Liver (tissue), 9 donors: ENCODE results near the gene MTMR8. TPM values are rescaled to one million over a fixed set of nuclear protein-coding genes. Genes with fewer than 3 reads are reported as not detected.

Experiments used
- DNase-seq: peaks from one replicate; pipeline ENCODE4 v3.0.0-alpha.2; 2017; ENCODE audit warnings: low spot score
- H3K27ac ChIP-seq, 2 donors: one replicate each; pipeline ENCODE4 v1.7.0; 2013; ENCODE audit warnings: inconsistent platforms in 2 of 2, low read length in 2 of 2, control low read depth in 1 of 2, low read depth in 1 of 2, mild to moderate bottlenecking in 1 of 2
- H3K27me3 ChIP-seq, 4 donors: one replicate each; pipeline versions ENCODE4 v1.6.1 to v1.7.0; 2013; ENCODE audit warnings: low read length in 3 of 4, inconsistent platforms in 1 of 4, mild to moderate bottlenecking in 1 of 4, moderate library complexity in 1 of 4; ENCODE audit not compliant: control insufficient read depth in 4 of 4, insufficient read depth in 4 of 4
- H3K36me3 ChIP-seq, 4 donors: one replicate each; pipeline versions ENCODE4 v1.6.1 to v1.7.0; 2013; ENCODE audit warnings: low read length in 3 of 4, mild to moderate bottlenecking in 3 of 4, low read depth in 1 of 4, moderate library complexity in 1 of 4; ENCODE audit not compliant: control insufficient read depth in 4 of 4, insufficient read depth in 3 of 4
- H3K4me1 ChIP-seq, 4 donors: one replicate each; pipeline versions ENCODE4 v1.6.1 to v1.7.0; 2013; ENCODE audit warnings: low read length in 3 of 4, mild to moderate bottlenecking in 3 of 4, moderate library complexity in 1 of 4; ENCODE audit not compliant: control insufficient read depth in 4 of 4, insufficient read depth in 4 of 4
- H3K4me3 ChIP-seq, 3 donors: one replicate each; pipeline versions ENCODE4 v1.6.1 to v1.7.0; 2013; ENCODE audit warnings: low read length in 3 of 3, control low read depth in 1 of 3, low read depth in 1 of 3, mild to moderate bottlenecking in 1 of 3
- H3K9ac ChIP-seq, 2 donors: one replicate each; pipeline ENCODE4 v1.7.0; 2013; ENCODE audit warnings: low read length in 2 of 2, mild to moderate bottlenecking in 2 of 2, moderate library complexity in 2 of 2, control low read depth in 1 of 2, low read depth in 1 of 2
- H3K9me3 ChIP-seq, 4 donors: one replicate each; pipeline versions ENCODE4 v1.6.1 to v1.7.0; 2013; ENCODE audit warnings: low read length in 3 of 4; ENCODE audit not compliant: control insufficient read depth in 4 of 4
- ATF3 ChIP-seq: IDR thresholded peaks from 2 replicates; pipeline ENCODE4 v1.6.1; 2016; ENCODE audit warnings: antibody characterized with exemption
- EGR1 ChIP-seq, 2 donors: IDR thresholded peaks; 2 replicates each; pipeline ENCODE4 v1.6.1; 2016 to 2018; ENCODE audit warnings: antibody characterized with exemption in 2 of 2, low read depth in 2 of 2
- FOXA1 ChIP-seq: IDR thresholded peaks from 2 replicates; pipeline ENCODE4 v1.6.1; 2016; ENCODE audit warnings: antibody characterized with exemption
- FOXA2 ChIP-seq: IDR thresholded peaks from 2 replicates; pipeline ENCODE4 v1.6.1; 2016; ENCODE audit warnings: antibody characterized with exemption
- GABPA ChIP-seq, 2 donors: IDR thresholded peaks in 1 of 2; conservative IDR thresholded peaks in 1 of 2; 2 replicates each; pipeline ENCODE4 v1.6.1; 2016; ENCODE audit warnings: antibody characterized with exemption in 2 of 2, mild to moderate bottlenecking in 1 of 2, moderate library complexity in 1 of 2
- HNF4A ChIP-seq, 2 donors: conservative IDR thresholded peaks; 2 replicates each; pipeline ENCODE4 v1.6.1; 2016; ENCODE audit warnings: antibody characterized with exemption in 2 of 2, mild to moderate bottlenecking in 2 of 2
- JUND ChIP-seq, 2 donors: IDR thresholded peaks; 2 replicates each; pipeline ENCODE4 v1.6.1; 2016; ENCODE audit warnings: antibody characterized with exemption in 2 of 2
- MAX ChIP-seq: IDR thresholded peaks from 2 replicates; pipeline ENCODE4 v1.6.1; 2016; ENCODE audit warnings: antibody characterized with exemption
- RAD21 ChIP-seq, 2 donors: IDR thresholded peaks; 2 replicates each; pipeline ENCODE4 v1.6.1; 2016; ENCODE audit warnings: antibody characterized with exemption in 2 of 2, mild to moderate bottlenecking in 2 of 2
- REST ChIP-seq: IDR thresholded peaks from 2 replicates; pipeline ENCODE4 v1.6.1; 2016; ENCODE audit warnings: antibody characterized with exemption, mild to moderate bottlenecking
- RXRA ChIP-seq, 2 donors: IDR thresholded peaks; 2 replicates each; pipeline ENCODE4 v1.6.1; 2017 to 2018; ENCODE audit warnings: antibody characterized with exemption in 2 of 2, mild to moderate bottlenecking in 1 of 2
- SP1 ChIP-seq: IDR thresholded peaks from 2 replicates; pipeline ENCODE4 v1.6.1; 2018; ENCODE audit warnings: antibody characterized with exemption, mild to moderate bottlenecking
- TAF1 ChIP-seq: conservative IDR thresholded peaks from 2 replicates; pipeline ENCODE4 v1.6.1; 2016; ENCODE audit warnings: antibody characterized with exemption, mild to moderate bottlenecking
- YY1 ChIP-seq: IDR thresholded peaks from 2 replicates; pipeline ENCODE4 v1.6.1; 2016; ENCODE audit warnings: antibody characterized with exemption, mild to moderate bottlenecking
- ZBTB33 ChIP-seq: IDR thresholded peaks from 2 replicates; pipeline ENCODE4 v1.6.1; 2016; ENCODE audit warnings: antibody characterized with exemption
- WGBS: extraction: QIAGEN DNeasy Blood & Tissue Kit; methylation state at CpG from one replicate; pipeline ENCODE4 v1.1.7; 2013; 5-methylcytosine and 5-hydroxymethylcytosine counted together
- polyA plus RNA-seq, 2 donors: library from polyadenylated mRNA; stranded (reverse) in 1 of 2; unstranded in 1 of 2; fragments of 200-250 nt in 1 of 2; fragments of >200 nt in 1 of 2; fragmentation: Nextera tagmentation in 1 of 2; extraction: Ambion mirVana in 1 of 2; gene quantifications; one replicate each; pipeline versions ENCODE4 v1.2.1 to v1.2.3, GENCODE V29; 2013 to 2015
- total RNA-seq, 2 donors: library from RNA; depleted of rRNA; stranded (reverse); fragments of >200 nt; gene quantifications; one replicate each; pipeline ENCODE4 v1.2.3, GENCODE V29; 2014
- donor health status: healthy.
- donor health status: healthy.
- donor health status: healthy.
- donor health status: healthy.
- donor health status: healthy.

Gene MTMR8
- total RNA-seq, result 1 to 10 TPM; 1.1 to 1.3 TPM
- polyA plus RNA-seq, result under 1 TPM; 0.15 to 0.28 TPM

GRCh38 chrX:64394874-64395567 lies at the start of gene MTMR8:
Gene MTMR8, minus strand, starts transcription at chrX:64395452. Its CDS starts 89 bp downstream, at chrX:64395363.
- peak within 1 kb of the TSS; percentile 60 to 83 (median 76) for H3K4me3 ChIP-seq
- H3K9me3 ChIP-seq, result no peaks in the 10 kb centered on the region
- H3K9ac ChIP-seq, result no peak within 1 kb of the TSS
- H3K4me1 ChIP-seq, result peaks cover 0 to 7% (median 0%) of the 10 kb centered on the region in 4 donors
- H3K36me3 ChIP-seq, result no peaks in the 10 kb centered on the region
- no peaks in the 10 kb centered on the region for H3K27me3 ChIP-seq
- TF ChIP-seq HNF4A (conservative IDR thresholded peaks at IDR 0.05) (no peak), FOXA2 (no peak), ZBTB33 (peak; percentile 99), YY1 (peak; percentile 100)
- DNase-seq, result peak; percentile 65
- WGBS, result 1% methylated on average over 40 of the region's 40 CpGs
- no peak within 1 kb of the TSS for H3K27ac ChIP-seq

- DNase-seq, result no peak
- TF ChIP-seq GABPA (IDR thresholded peaks at IDR 0.05 in 1 of 2, conservative IDR thresholded peaks at IDR 0.05 in 1 of 2) (no peak), SP1 (no peak), ATF3 (no peak), FOXA2 (no peak), RAD21 (IDR thresholded peaks at IDR 0.05) (no peak), FOXA1 (no peak), YY1 (no peak), MAX (no peak), REST (no peak), TAF1 (no peak), HNF4A (conservative IDR thresholded peaks at IDR 0.05) (no peak), JUND (IDR thresholded peaks at IDR 0.05) (no peak), ZBTB33 (no peak), RXRA (IDR thresholded peaks at IDR 0.05) (no peak), EGR1 (IDR thresholded peaks at IDR 0.05; ENCODE audit: low read depth in 2 of 2) (no peak)
- WGBS, result 97% methylated on average over 2 of the region's 2 CpGs
Measured at GRCh38 chrX:64439551-64439950, 44.3 kb upstream of the MTMR8 start.

More at GRCh38 chrX:64439551-64439950, 44.3 kb upstream of the MTMR8 start:
- Histone ChIP-seq H3K36me3 (no peaks in the 10 kb centered on the region), H3K27me3 (no peaks in the 10 kb centered on the region), H3K9ac (no peak overlapping the region), H3K4me3 (no peak overlapping the region), H3K27ac (no peak overlapping the region), H3K9me3 (no peaks in the 10 kb centered on the region), H3K4me1 (no peaks in the 10 kb centered on the region)
